Measurements from ENCODE around the gene GAPVD1.

- TF ChIP-seq CTCF (IDR thresholded peaks at IDR 0.05) (no peak), POLR2A (IDR thresholded peaks at IDR 0.05) (no peak)
These were observed 19.5 kb upstream of the GAPVD1 start for GRCh38 chr9:125241863-125242739.

Data from lower leg skin (tissue), 3 donors.